Tibial artery (tissue), 4 donors: ENCODE data around the gene STAT5B.
"Not testable (repeated sequence)": the region's sequence is repeated elsewhere in the genome, so short reads cannot be mapped to it uniquely, and the experiment has no call there.

ENCODE experiments used
- DNase-seq, 2 donors: peaks; one replicate each; pipeline ENCODE4 v3.0.0-alpha.2; 2019
- H3K27ac ChIP-seq, 2 donors: fragments of 200-600 bp; sonication (generic) in 1 of 2; 1 replicate in 1 of 2; 2 replicates in 1 of 2; pipeline ENCODE4 v1.5.1; 2018 to 2019; ENCODE audit warnings: mild to moderate bottlenecking in 1 of 2
- H3K27me3 ChIP-seq, 2 donors: fragments of 200-600 bp; sonication (generic) in 1 of 2; one replicate each; pipeline versions ENCODE4 v1.5.1 to v1.6.0; 2016 to 2019
- H3K36me3 ChIP-seq, 3 donors: fragments of 200-600 bp; sonication (generic) in 2 of 3; one replicate each; pipeline ENCODE4 v1.5.1; 2016 to 2019; ENCODE audit warnings: mild to moderate bottlenecking in 2 of 3
- H3K4me1 ChIP-seq, 4 donors: fragments of 200-600 bp; sonication (generic) in 2 of 4; 1 replicate in 3 of 4; 2 replicates in 1 of 4; pipeline ENCODE4 v1.5.1; 2016 to 2019
- H3K4me3 ChIP-seq, 2 donors: fragments of 200-600 bp; sonication (generic) in 1 of 2; 1 replicate in 1 of 2; 2 replicates in 1 of 2; pipeline ENCODE4 v1.5.1; 2018 to 2019; ENCODE audit warnings: mild to moderate bottlenecking in 2 of 2
- H3K9me3 ChIP-seq, 3 donors: fragments of 200-600 bp; sonication (generic) in 1 of 3; one replicate each; pipeline ENCODE4 v1.5.1; 2016 to 2019
- intact Hi-C: fragments of 100-400 bp; cut with DNase I; formaldehyde crosslinking; loops from one replicate; pipeline ENCODE4 v1.15.0; 2023; ENCODE audit warnings: low total_unique reads
- TF ChIP-seq, protein P1 (sequence below), 2 experiments: fragments of 200-600 bp in 1 of 2; fragments of 450-650 bp in 1 of 2; IDR thresholded peaks; one replicate each; pipeline ENCODE4 v1.5.1; 2017 to 2019; ENCODE audit warnings: antibody characterized with exemption in 2 of 2, mild to moderate bottlenecking in 1 of 2, moderate library complexity in 1 of 2

The STAT5B gene

GRCh38 chr17:42276359-42276608 lies at the start of gene STAT5B:
STAT5B (minus strand) TSS chr17:42276391; CDS start chr17:42232127, 44,264 bp downstream.
- H3K27me3 ChIP-seq = no peaks in the 10 kb centered on the region
- H3K9me3 ChIP-seq = no peaks in the 10 kb centered on the region
- peak; percentile 62 to 83 for DNase-seq
- H3K4me1 ChIP-seq = peaks cover 0 to 35% (median 10%) of the 10 kb centered on the region in 4 donors
- peak within 1 kb of the TSS; percentile 90 to 96 for H3K27ac ChIP-seq
- peak within 1 kb of the TSS; percentile 77 to 94 for H3K4me3 ChIP-seq
- intact Hi-C loops = no loop called here
- no peaks in the 10 kb centered on the region for H3K36me3 ChIP-seq
- TF ChIP-seq, protein P1, sequence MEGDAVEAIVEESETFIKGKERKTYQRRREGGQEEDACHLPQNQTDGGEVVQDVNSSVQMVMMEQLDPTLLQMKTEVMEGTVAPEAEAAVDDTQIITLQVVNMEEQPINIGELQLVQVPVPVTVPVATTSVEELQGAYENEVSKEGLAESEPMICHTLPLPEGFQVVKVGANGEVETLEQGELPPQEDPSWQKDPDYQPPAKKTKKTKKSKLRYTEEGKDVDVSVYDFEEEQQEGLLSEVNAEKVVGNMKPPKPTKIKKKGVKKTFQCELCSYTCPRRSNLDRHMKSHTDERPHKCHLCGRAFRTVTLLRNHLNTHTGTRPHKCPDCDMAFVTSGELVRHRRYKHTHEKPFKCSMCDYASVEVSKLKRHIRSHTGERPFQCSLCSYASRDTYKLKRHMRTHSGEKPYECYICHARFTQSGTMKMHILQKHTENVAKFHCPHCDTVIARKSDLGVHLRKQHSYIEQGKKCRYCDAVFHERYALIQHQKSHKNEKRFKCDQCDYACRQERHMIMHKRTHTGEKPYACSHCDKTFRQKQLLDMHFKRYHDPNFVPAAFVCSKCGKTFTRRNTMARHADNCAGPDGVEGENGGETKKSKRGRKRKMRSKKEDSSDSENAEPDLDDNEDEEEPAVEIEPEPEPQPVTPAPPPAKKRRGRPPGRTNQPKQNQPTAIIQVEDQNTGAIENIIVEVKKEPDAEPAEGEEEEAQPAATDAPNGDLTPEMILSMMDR (IDR thresholded peaks at IDR 0.05) = peak in 1 of 2 experiments; percentile 8

DNA sequence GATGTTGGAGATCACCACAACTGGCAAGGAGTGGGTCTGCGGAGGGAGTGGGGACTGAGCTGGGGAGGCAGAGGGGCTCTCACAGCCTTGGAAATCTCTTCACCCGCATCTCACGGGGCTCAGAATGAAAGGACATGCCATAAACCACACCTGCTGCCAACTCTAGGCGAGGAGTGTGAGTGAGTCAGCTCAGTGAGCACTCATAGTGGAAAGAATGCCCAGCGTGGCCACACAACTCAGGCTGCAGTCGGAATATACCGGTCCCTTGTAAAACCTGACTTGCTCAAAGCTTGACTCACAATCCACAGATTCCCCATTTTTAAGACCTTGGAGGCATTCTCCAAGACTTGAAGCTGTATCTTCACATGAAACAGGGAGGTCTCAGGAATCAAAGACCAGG lies 48.8 kb upstream of the STAT5B start:
- TF ChIP-seq, protein P1 (IDR thresholded peaks at IDR 0.05) = no peak
- Histone ChIP-seq H3K4me1 (peaks cover 0 to 52% (median 18%) of the 10 kb centered on the region in 4 donors), H3K9me3 (no peaks in the 10 kb centered on the region), H3K27ac (peak overlapping the region; percentile 47 to 58), H3K27me3 (no peaks in the 10 kb centered on the region), H3K4me3 (no peak overlapping the region), H3K36me3 (peaks cover 65 to 93% (median 87%) of the 10 kb centered on the region in 3 donors)
- peak in 1 of 2 donors; percentile 82 for DNase-seq
- intact Hi-C loops = no loop called here

DNA sequence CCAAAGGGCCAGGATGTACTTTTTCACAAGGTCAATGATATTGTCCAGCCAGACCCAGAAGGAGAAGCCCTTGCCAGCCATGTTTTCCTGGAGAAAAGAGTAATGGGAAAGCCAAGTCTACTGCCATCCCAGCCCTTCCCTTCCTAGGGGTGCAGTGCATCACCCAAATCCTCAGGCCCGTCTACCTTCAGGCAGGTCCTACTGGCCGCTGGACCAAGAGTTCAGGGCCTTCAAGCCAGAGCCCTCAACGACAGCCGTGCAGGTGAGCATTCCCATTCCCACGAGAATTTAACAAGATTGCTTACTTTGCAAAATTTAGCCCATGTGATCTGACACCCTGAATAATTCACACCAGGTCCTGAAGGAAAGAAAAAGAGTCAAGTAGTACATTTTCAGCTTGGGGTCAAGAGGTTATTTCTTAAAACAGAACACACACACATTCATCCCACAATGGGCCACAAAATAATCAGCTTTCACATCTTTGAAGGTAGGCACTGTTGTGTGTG lies 47.1 kb upstream of the STAT5B start:
- H3K27ac ChIP-seq = peak overlapping the region; percentile 35 to 58
- peaks cover 61 to 94% (median 93%) of the 10 kb centered on the region in 3 donors for H3K36me3 ChIP-seq
- DNase-seq = no peak
- intact Hi-C loops = loop anchor here (2.0 to 5.0 kb wide), 2 partner anchors 81 to 194 kb away; no protein-coding TSS in a partner anchor
- H3K4me3 ChIP-seq = no peak overlapping the region
- H3K9me3 ChIP-seq = no peaks in the 10 kb centered on the region
- H3K4me1 ChIP-seq = peaks cover 0 to 39% (median 11%) of the 10 kb centered on the region in 4 donors
- TF ChIP-seq, protein P1 (IDR thresholded peaks at IDR 0.05) = no peak
- no peaks in the 10 kb centered on the region for H3K27me3 ChIP-seq

DNA sequence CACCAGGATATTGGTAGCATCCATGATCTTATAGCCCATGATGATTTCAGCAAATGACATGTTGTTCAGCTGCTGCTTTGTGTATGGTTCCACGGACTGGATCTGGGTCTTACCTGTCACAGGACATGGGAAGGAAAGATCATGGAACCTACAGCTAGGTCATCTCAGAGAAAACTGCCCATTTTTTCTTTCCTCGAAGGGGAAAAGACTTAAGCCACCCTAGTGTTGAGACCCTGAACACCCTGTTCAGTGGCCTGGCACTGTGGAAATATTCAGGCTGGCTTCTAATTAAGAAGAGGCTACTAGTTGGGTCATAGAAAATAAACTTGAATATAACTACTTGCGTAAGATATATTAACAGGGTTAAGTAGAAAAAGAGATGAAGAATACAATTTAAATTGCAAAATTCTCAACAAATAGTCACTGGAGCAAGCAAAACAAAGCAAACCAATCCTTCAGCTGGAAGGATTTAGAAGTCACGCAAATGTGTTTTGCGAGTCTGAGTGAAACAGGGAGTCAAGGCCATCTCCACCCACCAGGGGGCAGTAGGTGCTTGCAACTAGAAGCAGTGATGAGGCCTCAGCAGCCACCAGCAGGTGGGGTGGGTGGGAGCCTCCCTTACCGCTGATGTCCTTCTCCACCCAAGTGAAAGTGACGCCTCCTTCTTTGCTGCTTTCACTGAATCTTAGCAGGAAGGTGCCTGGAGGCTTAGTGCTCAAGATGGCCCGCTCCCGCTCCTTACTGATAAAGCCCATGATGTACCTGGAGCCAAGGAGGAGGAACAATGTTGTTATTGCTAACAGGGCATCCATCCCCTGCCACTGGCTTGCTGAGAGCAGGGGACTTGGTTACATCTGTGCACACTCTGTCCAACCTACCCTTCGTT lies 46.4 kb upstream of the STAT5B start:
- Histone ChIP-seq H3K36me3 (peaks cover 62 to 98% (median 98%) of the 10 kb centered on the region in 3 donors), H3K27me3 (no peaks in the 10 kb centered on the region), H3K9me3 (no peaks in the 10 kb centered on the region), H3K4me3 (no peak overlapping the region), H3K27ac (peak overlapping the region; percentile 35 to 58), H3K4me1 (peaks cover 0 to 38% (median 11%) of the 10 kb centered on the region in 4 donors)
- DNase-seq = peak; percentile 94 to 97
- intact Hi-C loops = loop anchor here (2.0 to 5.0 kb wide), 2 partner anchors 82 to 195 kb away; no protein-coding TSS in a partner anchor
- TF ChIP-seq, protein P1 (IDR thresholded peaks at IDR 0.05) = peak; percentile 97 to 100

DNA sequence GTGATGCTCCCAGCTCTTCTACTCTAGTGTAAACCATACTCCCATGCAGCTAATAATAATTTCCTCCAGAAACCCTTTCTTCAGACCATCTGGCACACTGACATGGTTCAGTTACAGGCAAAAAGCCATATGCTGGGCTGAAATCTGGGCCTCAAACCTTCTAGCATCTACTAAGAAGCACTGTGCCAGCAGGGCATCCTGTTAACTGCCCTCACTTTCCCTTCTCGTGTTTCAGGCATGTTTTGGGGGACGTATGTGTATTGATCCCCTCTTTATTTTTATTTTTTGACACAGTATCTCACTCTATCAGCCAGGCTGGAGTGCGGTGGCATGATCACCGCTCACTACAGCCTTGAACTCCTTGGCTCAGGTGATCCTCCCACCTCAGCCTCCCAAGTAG lies 45.4 kb upstream of the STAT5B start:
- Histone ChIP-seq H3K36me3 (peaks cover 72 to 98% (median 98%) of the 10 kb centered on the region in 3 donors), H3K4me3 (no peak overlapping the region), H3K4me1 (peaks cover 0 to 38% (median 11%) of the 10 kb centered on the region in 4 donors), H3K27me3 (no peaks in the 10 kb centered on the region), H3K27ac (no peak overlapping the region), H3K9me3 (no peaks in the 10 kb centered on the region)
- TF ChIP-seq, protein P1 (IDR thresholded peaks at IDR 0.05) = no peak
- intact Hi-C loops = loop anchor here (5.0 kb wide), 1 partner anchor 196 kb away; no protein-coding TSS in a partner anchor
- DNase-seq = no peak

- peaks cover 0 to 19% (median 8%) of the 10 kb centered on the region in 4 donors for H3K4me1 ChIP-seq
- H3K27me3 ChIP-seq, H3K27ac ChIP-seq, H3K4me3 ChIP-seq, intact Hi-C loops, DNase-seq, H3K9me3 ChIP-seq: not testable (repeated sequence)
- H3K36me3 ChIP-seq = peaks cover 57 to 95% (median 95%) of the 10 kb centered on the region in 3 donors
These were observed 41.8 kb upstream of the STAT5B start for GRCh38 chr17:42317967-42318366.
